OCI-LY1 (cell line): ENCODE measurements around the gene ARHGAP22.

Experiments
- H2AFZ ChIP-seq: fragments of 200-600 bp; sonication (generic), shearing (Covaris generic); 2 replicates; pipeline ENCODE4 v1.6.0; 2014; ENCODE audit warnings: antibody characterized with exemption, mild to moderate bottlenecking, low read length
- H3F3A ChIP-seq: fragments of 200-600 bp; sonication (generic), shearing (Covaris generic); 2 replicates; pipeline ENCODE4 v1.6.0; 2014; ENCODE audit warnings: mild to moderate bottlenecking, antibody characterized with exemption, low read length, moderate library complexity; ENCODE audit not compliant: insufficient read depth
- H3K27ac ChIP-seq: fragments of 200-600 bp; sonication (generic); 2 replicates; pipeline ENCODE4 v1.5.1; 2014; ENCODE audit warnings: low read length, mixed run types, mild to moderate bottlenecking, low read depth; ENCODE audit not compliant: poor library complexity, severe bottlenecking
- H3K27me3 ChIP-seq: fragments of 200-600 bp; sonication (generic); 2 replicates; pipeline ENCODE4 v1.6.0; 2014; ENCODE audit warnings: antibody characterized with exemption, mild to moderate bottlenecking, low read length, moderate library complexity; ENCODE audit not compliant: insufficient read depth
- H3K36me3 ChIP-seq: fragments of 200-600 bp; sonication (generic); 2 replicates; pipeline ENCODE4 v1.6.1; 2014; ENCODE audit warnings: mild to moderate bottlenecking, antibody characterized with exemption, low read length, moderate library complexity, mixed read lengths; ENCODE audit not compliant: insufficient read depth
- H3K4me1 ChIP-seq: fragments of 200-600 bp; sonication (generic); 2 replicates; pipeline ENCODE4 v1.5.1; 2014; ENCODE audit warnings: mild to moderate bottlenecking, low read length, moderate library complexity; ENCODE audit not compliant: insufficient read depth, severe bottlenecking
- H3K4me2 ChIP-seq: fragments of 200-600 bp; sonication (generic), shearing (Covaris generic); 2 replicates; pipeline ENCODE4 v1.6.1; 2014; ENCODE audit warnings: low read length
- H3K4me3 ChIP-seq: fragments of 200-600 bp; sonication (generic); 2 replicates; pipeline ENCODE4 v1.5.1; 2014; ENCODE audit warnings: low read length, low read depth, mild to moderate bottlenecking, mixed read lengths; ENCODE audit not compliant: poor library complexity, severe bottlenecking
- H3K79me2 ChIP-seq: fragments of 200-600 bp; shearing (Covaris generic); 2 replicates; pipeline ENCODE4 v1.6.1; 2016; ENCODE audit warnings: mixed run types, low read length, mixed read lengths; ENCODE audit not compliant: insufficient read depth
- H3K9ac ChIP-seq: fragments of 200-600 bp; sonication (generic), shearing (Covaris generic); 2 replicates; pipeline ENCODE4 v1.6.1; 2014; ENCODE audit warnings: mild to moderate bottlenecking, low read length, mixed read lengths
- H3K9me2 ChIP-seq: fragments of 200-600 bp; sonication (generic), shearing (Covaris generic); 2 replicates; pipeline ENCODE4 v1.6.1; 2014; ENCODE audit warnings: low read depth, mild to moderate bottlenecking, low read length, mixed read lengths
- H3K9me3 ChIP-seq: fragments of 200-600 bp; shearing (Covaris generic); 2 replicates; pipeline ENCODE4 v1.6.1; 2014; ENCODE audit warnings: low read length, mixed read lengths
- H4K20me1 ChIP-seq: fragments of 200-600 bp; sonication (generic), shearing (Covaris generic); 2 replicates; pipeline ENCODE4 v1.6.0; 2016; ENCODE audit warnings: mild to moderate bottlenecking, low read length; ENCODE audit not compliant: insufficient read depth
- CTCF ChIP-seq: fragments of 200-600 bp; sonication (generic), shearing (Covaris generic); IDR thresholded peaks from 2 replicates; pipeline ENCODE4 v1.5.1; 2017; ENCODE audit warnings: mild to moderate bottlenecking, antibody characterized with exemption, low read length, moderate library complexity, mixed read lengths
- EZH2 ChIP-seq: fragments of 200-600 bp; sonication (generic), shearing (Covaris generic); IDR thresholded peaks from 2 replicates; pipeline ENCODE4 v1.8.0; 2017; ENCODE audit warnings: borderline replicate concordance, mixed run types, mild to moderate bottlenecking, antibody characterized with exemption, low read length, moderate library complexity, mixed read lengths

Gene ARHGAP22

GRCh38 chr10:48503293-48503911, 101.5 kb downstream of the ARHGAP22 start:
- no peaks in the 10 kb centered on the region for H3K9me3 ChIP-seq
- H3K9ac ChIP-seq = no peak overlapping the region
- H3K36me3 ChIP-seq = no peaks in the 10 kb centered on the region
- no peak overlapping the region for H3K4me2 ChIP-seq
- no peaks in the 10 kb centered on the region for H3F3A ChIP-seq
- H3K4me1 ChIP-seq = no peaks in the 10 kb centered on the region
- H3K4me3 ChIP-seq = no peak overlapping the region
- H3K79me2 ChIP-seq = no peaks in the 10 kb centered on the region
- H3K27ac ChIP-seq = no peak overlapping the region
- H3K27me3 ChIP-seq = no peaks in the 10 kb centered on the region
- TF ChIP-seq EZH2 = no peak
- TF ChIP-seq CTCF = no peak
- H2AFZ ChIP-seq = no peak overlapping the region
- no peaks in the 10 kb centered on the region for H3K9me2 ChIP-seq
- H4K20me1 ChIP-seq = no peaks in the 10 kb centered on the region

GRCh38 chr10:48502791-48503190, 102.1 kb downstream of the ARHGAP22 start:
- Histone ChIP-seq H3K4me1 (no peaks in the 10 kb centered on the region), H3K36me3 (no peaks in the 10 kb centered on the region), H3K79me2 (no peaks in the 10 kb centered on the region), H3K4me2 (no peak overlapping the region), H3K9me3 (no peaks in the 10 kb centered on the region), H3K4me3 (no peak overlapping the region), H3F3A (no peaks in the 10 kb centered on the region), H2AFZ (no peak overlapping the region), H3K9me2 (no peaks in the 10 kb centered on the region), H3K27me3 (no peaks in the 10 kb centered on the region), H3K9ac (no peak overlapping the region), H3K27ac (no peak overlapping the region), H4K20me1 (no peaks in the 10 kb centered on the region)
- no peak for TF ChIP-seq CTCF
- no peak for TF ChIP-seq EZH2

- Histone ChIP-seq H3K9ac (no peak overlapping the region), H3F3A (no peaks in the 10 kb centered on the region), H3K4me1 (no peaks in the 10 kb centered on the region), H3K79me2 (no peaks in the 10 kb centered on the region), H2AFZ (no peak overlapping the region), H3K4me2 (no peak overlapping the region), H3K4me3 (no peak overlapping the region), H3K9me3 (no peaks in the 10 kb centered on the region), H3K9me2 (no peaks in the 10 kb centered on the region), H3K27me3 (no peaks in the 10 kb centered on the region), H3K27ac (no peak overlapping the region), H3K36me3 (no peaks in the 10 kb centered on the region), H4K20me1 (no peaks in the 10 kb centered on the region)
- TF ChIP-seq EZH2 = no peak
- TF ChIP-seq CTCF = no peak
These were observed 102.8 kb downstream of the ARHGAP22 start for GRCh38 chr10:48501787-48502771.
